Measurements from ENCODE around the gene SPINDOC.

DNA sequence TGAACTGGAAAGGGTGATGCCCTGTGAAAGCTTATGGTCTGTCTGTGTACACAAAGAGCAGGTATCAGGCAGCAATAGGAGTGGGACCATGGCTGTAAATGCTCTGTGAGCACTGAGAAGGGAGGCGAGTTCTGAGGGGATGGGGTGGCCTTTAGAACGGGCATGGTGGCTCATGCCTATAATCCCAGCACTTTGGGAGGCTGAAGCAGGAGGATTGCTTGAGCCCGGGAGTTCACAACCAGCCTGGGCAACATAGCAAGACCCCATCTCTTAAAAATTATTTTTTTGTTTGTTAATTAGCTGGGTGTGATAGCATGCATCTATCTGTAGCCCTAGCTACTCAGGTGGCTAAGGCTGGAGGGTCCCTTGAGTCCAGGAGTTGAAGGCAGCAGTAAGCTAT, 3.5 kb downstream of the SPINDOC start:
- TF ChIP-seq, protein P1, sequence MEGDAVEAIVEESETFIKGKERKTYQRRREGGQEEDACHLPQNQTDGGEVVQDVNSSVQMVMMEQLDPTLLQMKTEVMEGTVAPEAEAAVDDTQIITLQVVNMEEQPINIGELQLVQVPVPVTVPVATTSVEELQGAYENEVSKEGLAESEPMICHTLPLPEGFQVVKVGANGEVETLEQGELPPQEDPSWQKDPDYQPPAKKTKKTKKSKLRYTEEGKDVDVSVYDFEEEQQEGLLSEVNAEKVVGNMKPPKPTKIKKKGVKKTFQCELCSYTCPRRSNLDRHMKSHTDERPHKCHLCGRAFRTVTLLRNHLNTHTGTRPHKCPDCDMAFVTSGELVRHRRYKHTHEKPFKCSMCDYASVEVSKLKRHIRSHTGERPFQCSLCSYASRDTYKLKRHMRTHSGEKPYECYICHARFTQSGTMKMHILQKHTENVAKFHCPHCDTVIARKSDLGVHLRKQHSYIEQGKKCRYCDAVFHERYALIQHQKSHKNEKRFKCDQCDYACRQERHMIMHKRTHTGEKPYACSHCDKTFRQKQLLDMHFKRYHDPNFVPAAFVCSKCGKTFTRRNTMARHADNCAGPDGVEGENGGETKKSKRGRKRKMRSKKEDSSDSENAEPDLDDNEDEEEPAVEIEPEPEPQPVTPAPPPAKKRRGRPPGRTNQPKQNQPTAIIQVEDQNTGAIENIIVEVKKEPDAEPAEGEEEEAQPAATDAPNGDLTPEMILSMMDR (optimal IDR thresholded peaks at IDR 0.05 in 1 of 3, IDR thresholded peaks at IDR 0.05 in 1 of 3, conservative IDR thresholded peaks at IDR 0.05 in 1 of 3; ENCODE audit: extremely low read depth in 1 of 3, insufficient read depth in 2 of 3, low read length in 3 of 3) = no peak
- TF ChIP-seq EZH2 (IDR thresholded peaks at IDR 0.05; ENCODE audit: low read length) = no peak

All from keratinocyte (primary cell).